ENCODE measurements around the gene UBXN2A.

GRCh38 chr2:24048769-24049484 lies 108.7 kb downstream of the UBXN2A start:
- TF ChIP-seq, protein P1, sequence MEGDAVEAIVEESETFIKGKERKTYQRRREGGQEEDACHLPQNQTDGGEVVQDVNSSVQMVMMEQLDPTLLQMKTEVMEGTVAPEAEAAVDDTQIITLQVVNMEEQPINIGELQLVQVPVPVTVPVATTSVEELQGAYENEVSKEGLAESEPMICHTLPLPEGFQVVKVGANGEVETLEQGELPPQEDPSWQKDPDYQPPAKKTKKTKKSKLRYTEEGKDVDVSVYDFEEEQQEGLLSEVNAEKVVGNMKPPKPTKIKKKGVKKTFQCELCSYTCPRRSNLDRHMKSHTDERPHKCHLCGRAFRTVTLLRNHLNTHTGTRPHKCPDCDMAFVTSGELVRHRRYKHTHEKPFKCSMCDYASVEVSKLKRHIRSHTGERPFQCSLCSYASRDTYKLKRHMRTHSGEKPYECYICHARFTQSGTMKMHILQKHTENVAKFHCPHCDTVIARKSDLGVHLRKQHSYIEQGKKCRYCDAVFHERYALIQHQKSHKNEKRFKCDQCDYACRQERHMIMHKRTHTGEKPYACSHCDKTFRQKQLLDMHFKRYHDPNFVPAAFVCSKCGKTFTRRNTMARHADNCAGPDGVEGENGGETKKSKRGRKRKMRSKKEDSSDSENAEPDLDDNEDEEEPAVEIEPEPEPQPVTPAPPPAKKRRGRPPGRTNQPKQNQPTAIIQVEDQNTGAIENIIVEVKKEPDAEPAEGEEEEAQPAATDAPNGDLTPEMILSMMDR (conservative IDR thresholded peaks at IDR 0.05; ENCODE audit: low read length): no peak
- TF ChIP-seq EZH2phosphoT487 (IDR thresholded peaks at IDR 0.05; ENCODE audit: borderline replicate concordance): no peak
